Naive thymus-derived CD8-positive, alpha-beta T cell (primary cell): ENCODE measurements around the gene CROCC. TPM values are rescaled to one million over a fixed set of nuclear protein-coding genes. Genes with fewer than 3 reads are reported as not detected.

ENCODE experiments used
- ATAC-seq, 2 donors: fragments of 150-1000 bp; cut with Tn5 transposase in 1 of 2; sonication (Bioruptor Pico), chemical (Tn5 transposase) in 1 of 2; 1 replicate in 1 of 2; 2 replicates in 1 of 2; pipeline ENCODE4 v1.10.0; 2021; ENCODE audit warnings: mild to moderate bottlenecking in 2 of 2, moderate library complexity in 2 of 2
- POLR2A ChIA-PET: fragments of 350-600 bp; sonication (Branson Sonifier 250); formaldehyde crosslinking; loops from one replicate; lab custom pipeline; 2021; ENCODE audit warnings: antibody characterized with exemption; lab: Charles Lee
- DNase-seq, 10 donors: peaks; one replicate each; pipeline versions ENCODE4 v3.0.0 to v3.0.0-alpha.2; 2020 to 2022
- H3K27ac Mint-ChIP-seq, 10 donors: one replicate each; pipeline ENCODE4 v1.8.0; 2020 to 2022; ENCODE audit warnings: mild to moderate bottlenecking in 10 of 10, mixed read lengths in 10 of 10, moderate library complexity in 4 of 10, inconsistent platforms in 1 of 10
- H3K27me3 Mint-ChIP-seq, 5 donors: one replicate each; pipeline ENCODE4 v1.8.0; 2021 to 2022; ENCODE audit warnings: mixed read lengths in 5 of 5
- H3K36me3 Mint-ChIP-seq, 3 donors: one replicate each; pipeline ENCODE4 v1.8.0; 2020 to 2022; ENCODE audit warnings: mixed read lengths in 3 of 3, mild to moderate bottlenecking in 2 of 3, inconsistent platforms in 1 of 3
- H3K4me1 Mint-ChIP-seq, 4 donors: one replicate each; pipeline ENCODE4 v1.8.0; 2021 to 2022; ENCODE audit warnings: mixed read lengths in 4 of 4
- H3K4me3 Mint-ChIP-seq, 10 donors: one replicate each; pipeline ENCODE4 v1.8.0; 2020 to 2022; ENCODE audit warnings: mild to moderate bottlenecking in 10 of 10, mixed read lengths in 10 of 10, moderate library complexity in 6 of 10, inconsistent platforms in 1 of 10
- H3K9me3 Mint-ChIP-seq, 9 donors: one replicate each; pipeline ENCODE4 v1.8.0; 2020 to 2022; ENCODE audit warnings: mixed read lengths in 9 of 9, mild to moderate bottlenecking in 3 of 9, inconsistent platforms in 1 of 9, moderate library complexity in 1 of 9
- polyA plus RNA-seq, 3 donors: library from polyadenylated mRNA; unstranded; fragments of 300-500 nt; fragmentation: Illumina TruSeq; gene quantifications; one replicate each; pipeline ENCODE4 v1.2.3, GENCODE V29; 2021
- total RNA-seq, 8 experiments: library from RNA in 2 of 8; stranded (reverse) in 2 of 8; gene quantifications; one replicate each; pipeline ENCODE4 v1.2.3 and lab custom pipeline; 2021 to 2026

The CROCC gene
- total and polyA plus RNA-seq, 5 experiments from 2014 or later: 1.2 to 124 (median 5.4) TPM

- Mint-ChIP-seq H3K36me3 (peaks cover 0 to 44% (median 18%) of the 10 kb centered on the region in 3 donors), H3K27ac (no peak overlapping the region), H3K4me1 (no peaks in the 10 kb centered on the region), H3K27me3 (peaks cover 0 to 1% (median 0%) of the 10 kb centered on the region in 5 donors), H3K9me3 (no peaks in the 10 kb centered on the region), H3K4me3 (no peak overlapping the region)
- POLR2A ChIA-PET: no interaction called here
- ATAC-seq: no peak
- no peak for DNase-seq
Measured at GRCh38 chr1:16989676-16990391, 68.1 kb downstream of the CROCC start.

- ATAC-seq (no peak), DNase-seq (no peak)
- POLR2A ChIA-PET: no interaction called here
- Mint-ChIP-seq H3K4me3 (no peak overlapping the region), H3K36me3 (peaks cover 0 to 49% (median 16%) of the 10 kb centered on the region in 3 donors), H3K27ac (no peak overlapping the region), H3K27me3 (peaks cover 0 to 1% (median 0%) of the 10 kb centered on the region in 5 donors), H3K9me3 (no peaks in the 10 kb centered on the region), H3K4me1 (no peaks in the 10 kb centered on the region)
Measured at GRCh38 chr1:16991571-16991970, 69.8 kb downstream of the CROCC start.

GRCh38 chr1:16992102-16992501, 70.4 kb downstream of the CROCC start:
- no peak for DNase-seq
- Mint-ChIP-seq H3K9me3 (no peaks in the 10 kb centered on the region), H3K4me3 (no peak overlapping the region), H3K4me1 (no peaks in the 10 kb centered on the region), H3K27ac (no peak overlapping the region), H3K36me3 (peaks cover 0 to 48% (median 16%) of the 10 kb centered on the region in 3 donors), H3K27me3 (peaks cover 0 to 1% (median 0%) of the 10 kb centered on the region in 5 donors)
- POLR2A ChIA-PET: no interaction called here
- no peak for ATAC-seq

GRCh38 chr1:16992675-16993074, 70.9 kb downstream of the CROCC start:
- no peak for ATAC-seq
- no peak for DNase-seq
- peaks cover 0 to 47% (median 16%) of the 10 kb centered on the region in 3 donors for H3K36me3 Mint-ChIP-seq
- no peaks in the 10 kb centered on the region for H3K4me1 Mint-ChIP-seq
- H3K4me3 Mint-ChIP-seq: no peak overlapping the region
- no peak overlapping the region for H3K27ac Mint-ChIP-seq
- peaks cover 0 to 1% (median 0%) of the 10 kb centered on the region in 5 donors for H3K27me3 Mint-ChIP-seq
- H3K9me3 Mint-ChIP-seq: no peaks in the 10 kb centered on the region
- POLR2A ChIA-PET: no interaction called here

- DNase-seq: no peak
- POLR2A ChIA-PET: no interaction called here
- no peak for ATAC-seq
- peaks cover 2 to 50% (median 13%) of the 10 kb centered on the region in 3 donors for H3K36me3 Mint-ChIP-seq
- no peaks in the 10 kb centered on the region for H3K27me3 Mint-ChIP-seq
- no peaks in the 10 kb centered on the region for H3K9me3 Mint-ChIP-seq
- H3K4me1 Mint-ChIP-seq: no peaks in the 10 kb centered on the region
- no peak overlapping the region for H3K4me3 Mint-ChIP-seq
- H3K27ac Mint-ChIP-seq: no peak overlapping the region
Measured at GRCh38 chr1:16993521-16994038, 71.8 kb downstream of the CROCC start.

- Mint-ChIP-seq H3K4me1 (peaks cover 0 to 2% (median 0%) of the 10 kb centered on the region in 4 donors), H3K4me3 (no peak overlapping the region), H3K27ac (no peak overlapping the region), H3K36me3 (peaks cover 3 to 54% (median 9%) of the 10 kb centered on the region in 3 donors), H3K9me3 (no peaks in the 10 kb centered on the region), H3K27me3 (no peaks in the 10 kb centered on the region)
- DNase-seq: no peak
- POLR2A ChIA-PET: no interaction called here
- ATAC-seq: no peak
Measured at GRCh38 chr1:16996845-16997244, 75.1 kb downstream of the CROCC start.

- DNase-seq: no peak
- H3K27ac Mint-ChIP-seq: no peak overlapping the region
- peaks cover 3 to 65% (median 11%) of the 10 kb centered on the region in 3 donors for H3K36me3 Mint-ChIP-seq
- no peaks in the 10 kb centered on the region for H3K27me3 Mint-ChIP-seq
- H3K4me1 Mint-ChIP-seq: peaks cover 0 to 2% (median 0%) of the 10 kb centered on the region in 4 donors
- ATAC-seq: no peak
- H3K9me3 Mint-ChIP-seq: no peaks in the 10 kb centered on the region
- POLR2A ChIA-PET: interaction anchor here (0.6 kb wide), 1 partner anchor 126 kb away, joined by 6 read pairs; no protein-coding TSS in a partner anchor
- H3K4me3 Mint-ChIP-seq: no peak overlapping the region
Measured at GRCh38 chr1:16998589-16998988, 76.9 kb downstream of the CROCC start.

GRCh38 chr1:16999863-17000262, 78.1 kb downstream of the CROCC start:
- Mint-ChIP-seq H3K4me3 (no peak overlapping the region), H3K4me1 (peaks cover 0 to 2% (median 0%) of the 10 kb centered on the region in 4 donors), H3K27me3 (no peaks in the 10 kb centered on the region), H3K9me3 (no peaks in the 10 kb centered on the region), H3K27ac (no peak overlapping the region), H3K36me3 (peaks cover 3 to 77% (median 17%) of the 10 kb centered on the region in 3 donors)
- DNase-seq (no peak), ATAC-seq (no peak)
- POLR2A ChIA-PET: no interaction called here

- Mint-ChIP-seq H3K36me3 (peaks cover 3 to 71% (median 14%) of the 10 kb centered on the region in 3 donors), H3K4me3 (no peak overlapping the region), H3K27me3 (no peaks in the 10 kb centered on the region), H3K4me1 (peaks cover 0 to 2% (median 0%) of the 10 kb centered on the region in 4 donors), H3K27ac (no peak overlapping the region), H3K9me3 (no peaks in the 10 kb centered on the region)
- DNase-seq (no peak), ATAC-seq (no peak)
- POLR2A ChIA-PET: interaction anchor here (0.7 kb wide), 1 partner anchor 389 kb away, joined by 3 read pairs; no protein-coding TSS in a partner anchor
Measured at GRCh38 chr1:17001760-17002523, 80.2 kb downstream of the CROCC start.

GRCh38 chr1:17002524-17002902, 80.8 kb downstream of the CROCC start:
- DNase-seq (no peak), ATAC-seq (no peak)
- Mint-ChIP-seq H3K27ac (no peak overlapping the region), H3K4me1 (peaks cover 0 to 2% (median 0%) of the 10 kb centered on the region in 4 donors), H3K36me3 (peaks cover 3 to 67% (median 14%) of the 10 kb centered on the region in 3 donors), H3K27me3 (no peaks in the 10 kb centered on the region), H3K4me3 (no peak overlapping the region), H3K9me3 (no peaks in the 10 kb centered on the region)
- POLR2A ChIA-PET: no interaction called here

GRCh38 chr1:17004466-17005364, 83.0 kb downstream of the CROCC start:
- no peak for ATAC-seq
- POLR2A ChIA-PET: interaction anchor here (0.5 to 0.6 kb wide), 2 partner anchors 25 to 47 kb away, joined by 3 read pairs; no protein-coding TSS in a partner anchor
- no peaks in the 10 kb centered on the region for H3K27me3 Mint-ChIP-seq
- H3K27ac Mint-ChIP-seq: no peak overlapping the region
- H3K4me3 Mint-ChIP-seq: no peak overlapping the region
- peaks cover 0 to 51% (median 10%) of the 10 kb centered on the region in 3 donors for H3K36me3 Mint-ChIP-seq
- no peaks in the 10 kb centered on the region for H3K9me3 Mint-ChIP-seq
- DNase-seq: no peak
- H3K4me1 Mint-ChIP-seq: peaks cover 0 to 7% (median 3%) of the 10 kb centered on the region in 4 donors

GRCh38 chr1:17005365-17005740, 83.6 kb downstream of the CROCC start:
- no peak overlapping the region for H3K27ac Mint-ChIP-seq
- no peak overlapping the region for H3K4me3 Mint-ChIP-seq
- H3K4me1 Mint-ChIP-seq: peaks cover 0 to 13% (median 8%) of the 10 kb centered on the region in 4 donors
- ATAC-seq: no peak
- H3K9me3 Mint-ChIP-seq: no peaks in the 10 kb centered on the region
- DNase-seq: no peak
- POLR2A ChIA-PET: no interaction called here
- H3K36me3 Mint-ChIP-seq: peaks cover 0 to 47% (median 9%) of the 10 kb centered on the region in 3 donors
- H3K27me3 Mint-ChIP-seq: no peaks in the 10 kb centered on the region
